HepG2 (cell line): ENCODE measurements around the gene HHEX. TPM values are rescaled to one million over a fixed set of nuclear protein-coding genes. Genes with fewer than 3 reads are reported as not detected.

Experiments used
- ATAC-seq: fragments of 200-7000 bp; cut with Tn5 transposase; 3 replicates; pipeline ENCODE4 v1.9.1; 2020; ENCODE audit warnings: mild to moderate bottlenecking, moderate library complexity
- BruUV-seq: library from RNA; stranded (reverse); fragments of 400-500 nt; replicated peaks from 2 replicates; lab custom pipeline; 2021; lab: Mats Ljungman, UMichigan
- CTCF ChIA-PET: fragments of 300-600 bp; formaldehyde crosslinking; extraction: SDS; loops from one replicate; lab custom pipeline; 2021; ENCODE audit warnings: low total read pairs, inconsistent platforms, low intra/inter-chr PET ratio; lab: Yijun Ruan, JAX
- POLR2A ChIA-PET: fragments of 350-600 bp; sonication (Branson Sonifier 250); formaldehyde crosslinking; loops from one replicate; lab custom pipeline; 2020; ENCODE audit warnings: antibody characterized with exemption, inconsistent platforms; lab: Yijun Ruan, JAX
- DNase-seq: peaks from one replicate; pipeline ENCODE4 v3.0.0-alpha.2; 2015; ENCODE audit warnings: low spot score
- FAIRE-seq: peaks from 3 replicates; lab custom pipeline; 2011; peaks lifted over from hg19 to GRCh38; lab: Jason Lieb, UNC
- H2AFZ ChIP-seq: one replicate; pipeline ENCODE4 v1.6.1; 2011; ENCODE audit warnings: low read length, inconsistent platforms
- H3K27ac ChIP-seq: fragments of 300-600 bp; 3 replicates; pipeline ENCODE4 v1.8.0; 2011; ENCODE audit warnings: mixed run types, mild to moderate bottlenecking, mixed read lengths, low read length, inconsistent platforms; ENCODE audit not compliant: insufficient read depth; ENCODE audit errors: extremely low read length
- H3K27me3 ChIP-seq, 2 experiments: fragments of 200-600 bp in 1 of 2; 2 replicates in 1 of 2; 3 replicates in 1 of 2; pipeline versions ENCODE4 v1.6.0 to v1.8.0; 2011; ENCODE audit warnings: low read length in 2 of 2, mild to moderate bottlenecking in 2 of 2, moderate library complexity in 2 of 2, inconsistent platforms in 1 of 2; ENCODE audit not compliant: insufficient read depth in 2 of 2, control insufficient read depth in 1 of 2
- H3K36me3 ChIP-seq, 2 experiments: fragments of 200-600 bp in 1 of 2; replicated peaks in 1 of 2; 2 replicates in 1 of 2; 3 replicates in 1 of 2; pipeline versions ENCODE4 v1.5.1 to v1.8.0; 2011; ENCODE audit warnings: low read length in 2 of 2, inconsistent platforms in 1 of 2; ENCODE audit not compliant: insufficient read depth in 2 of 2, control insufficient read depth in 1 of 2
- H3K4me1 ChIP-seq: 2 replicates; pipeline ENCODE4 v1.5.1; 2012; ENCODE audit warnings: low read length, inconsistent platforms; ENCODE audit not compliant: insufficient read depth
- H3K4me2 ChIP-seq: 2 replicates; pipeline ENCODE4 v1.6.0; 2011; ENCODE audit warnings: low read depth, low read length, inconsistent platforms
- H3K4me3 ChIP-seq, 3 experiments: fragments of 200-600 bp in 1 of 3; sonication (generic), shearing (Covaris generic) in 1 of 3; replicated peaks in 1 of 3; 2 replicates each; pipeline ENCODE4 v1.5.1; 2011 to 2016; ENCODE audit warnings: low read length in 3 of 3, inconsistent platforms in 2 of 3, low read depth in 2 of 3, mild to moderate bottlenecking in 2 of 3, control low read depth in 1 of 3, mixed read lengths in 1 of 3; ENCODE audit not compliant: insufficient read depth in 1 of 3
- H3K79me2 ChIP-seq: one replicate; pipeline ENCODE4 v1.6.1; 2011; ENCODE audit warnings: low read length, inconsistent platforms; ENCODE audit not compliant: insufficient read depth
- H3K9ac ChIP-seq: 2 replicates; pipeline ENCODE4 v1.6.0; 2011; ENCODE audit warnings: mild to moderate bottlenecking, low read depth, low read length, inconsistent platforms; ENCODE audit not compliant: insufficient read depth
- H3K9me3 ChIP-seq: 2 replicates; pipeline ENCODE4 v1.5.1; 2012; ENCODE audit warnings: mild to moderate bottlenecking, low read length
- H4K20me1 ChIP-seq: 2 replicates; pipeline ENCODE4 v1.6.0; 2011; ENCODE audit warnings: inconsistent platforms, mild to moderate bottlenecking, low read length, moderate library complexity; ENCODE audit not compliant: insufficient read depth
- DMTF1 ChIP-seq: sonication (generic); formaldehyde crosslinking; IDR thresholded peaks from 2 replicates; pipeline ENCODE4 v1.4.0; 2020; ENCODE audit warnings: mild to moderate bottlenecking, missing genetic modification reagents
- KAT8 ChIP-seq: IDR thresholded peaks from 2 replicates; pipeline ENCODE4 v1.6.1; 2016; ENCODE audit warnings: missing genetic modification reagents, missing compliant biosample characterization
- RFX1 ChIP-seq: fragments of 450-650 bp; IDR thresholded peaks from 2 replicates; pipeline ENCODE4 v1.6.1; 2017
- ZNF460 ChIP-seq: sonication (generic); formaldehyde crosslinking; IDR thresholded peaks from 2 replicates; pipeline ENCODE4 v1.5.1; 2020; ENCODE audit warnings: missing genetic modification reagents, mild to moderate bottlenecking, borderline replicate concordance
- ZSCAN9 ChIP-seq: IDR thresholded peaks from 2 replicates; pipeline ENCODE4 v1.6.1; 2016; ENCODE audit warnings: borderline replicate concordance
- WGBS: methylation state at CpG from one replicate; pipeline ENCODE4 v1.1.6; 2017; ENCODE audit warnings: low lambda C conversion rate; 5-methylcytosine and 5-hydroxymethylcytosine counted together
- in situ Hi-C: cut with HindIII; loops from 2 replicates; pipeline ENCODE4 v1.10.0; 2017; ENCODE audit warnings: low pct_unique_long_range_greater_than_20kb; ENCODE audit not compliant: extremely low pct_ligation_motif_present
- intact Hi-C: fragments of 100-400 bp; cut with micrococcal nuclease; formaldehyde crosslinking; loops from one replicate; pipeline ENCODE4 v1.10.0; 2022; ENCODE audit not compliant: unreplicated experiment
- polyA plus RNA-seq, 8 experiments: library from polyadenylated mRNA; depleted of rRNA in 3 of 8; stranded (reverse) in 7 of 8; unstranded in 1 of 8; fragments of >200 nt; fragmentation: Illumina TruSeq in 4 of 8; extraction: Trizol in 4 of 8; gene quantifications; 2 replicates each; pipeline versions ENCODE4 v1.2.1 to v1.2.3, GENCODE V29; 2011 to 2016; ENCODE audit warnings: low read depth in 4 of 8, missing spikeins in 1 of 8, mixed read lengths in 1 of 8; ENCODE audit not compliant: insufficient read depth in 1 of 8
- total RNA-seq, 5 experiments: library from RNA; depleted of rRNA; stranded (reverse); fragments of >200 nt; fragmentation: Illumina TruSeq; extraction: Trizol; gene quantifications; 2 replicates each; pipeline ENCODE4 v1.2.3, GENCODE V29; 2016; ENCODE audit warnings: low read depth in 1 of 5
- TF ChIP-seq, protein P1 (sequence below): sonication (generic); formaldehyde crosslinking; IDR thresholded peaks from 2 replicates; pipeline ENCODE4 v1.4.0; 2020; ENCODE audit warnings: missing genetic modification reagents, borderline replicate concordance
- TF ChIP-seq, protein P2 (sequence below), 2 experiments: sonication (generic) in 1 of 2; formaldehyde crosslinking in 1 of 2; IDR thresholded peaks; 2 replicates each; pipeline versions ENCODE4 v1.4.0 to v1.6.1; 2016 to 2020; ENCODE audit warnings: borderline replicate concordance in 1 of 2, low read depth in 1 of 2, mild to moderate bottlenecking in 1 of 2, missing genetic modification reagents in 1 of 2
- TF ChIP-seq, protein P3 (sequence below): sonication (generic); formaldehyde crosslinking; IDR thresholded peaks from 2 replicates; pipeline ENCODE4 v1.4.0; 2020; ENCODE audit warnings: mild to moderate bottlenecking, low read depth, missing genetic modification reagents

The HHEX gene
- total and polyA plus RNA-seq, 2 of the 13 experiments (the other 11 are each of a cell fraction or from before 2014, with no cell fraction given) = 44.5 to 48.7 TPM

- TF ChIP-seq, protein P1, sequence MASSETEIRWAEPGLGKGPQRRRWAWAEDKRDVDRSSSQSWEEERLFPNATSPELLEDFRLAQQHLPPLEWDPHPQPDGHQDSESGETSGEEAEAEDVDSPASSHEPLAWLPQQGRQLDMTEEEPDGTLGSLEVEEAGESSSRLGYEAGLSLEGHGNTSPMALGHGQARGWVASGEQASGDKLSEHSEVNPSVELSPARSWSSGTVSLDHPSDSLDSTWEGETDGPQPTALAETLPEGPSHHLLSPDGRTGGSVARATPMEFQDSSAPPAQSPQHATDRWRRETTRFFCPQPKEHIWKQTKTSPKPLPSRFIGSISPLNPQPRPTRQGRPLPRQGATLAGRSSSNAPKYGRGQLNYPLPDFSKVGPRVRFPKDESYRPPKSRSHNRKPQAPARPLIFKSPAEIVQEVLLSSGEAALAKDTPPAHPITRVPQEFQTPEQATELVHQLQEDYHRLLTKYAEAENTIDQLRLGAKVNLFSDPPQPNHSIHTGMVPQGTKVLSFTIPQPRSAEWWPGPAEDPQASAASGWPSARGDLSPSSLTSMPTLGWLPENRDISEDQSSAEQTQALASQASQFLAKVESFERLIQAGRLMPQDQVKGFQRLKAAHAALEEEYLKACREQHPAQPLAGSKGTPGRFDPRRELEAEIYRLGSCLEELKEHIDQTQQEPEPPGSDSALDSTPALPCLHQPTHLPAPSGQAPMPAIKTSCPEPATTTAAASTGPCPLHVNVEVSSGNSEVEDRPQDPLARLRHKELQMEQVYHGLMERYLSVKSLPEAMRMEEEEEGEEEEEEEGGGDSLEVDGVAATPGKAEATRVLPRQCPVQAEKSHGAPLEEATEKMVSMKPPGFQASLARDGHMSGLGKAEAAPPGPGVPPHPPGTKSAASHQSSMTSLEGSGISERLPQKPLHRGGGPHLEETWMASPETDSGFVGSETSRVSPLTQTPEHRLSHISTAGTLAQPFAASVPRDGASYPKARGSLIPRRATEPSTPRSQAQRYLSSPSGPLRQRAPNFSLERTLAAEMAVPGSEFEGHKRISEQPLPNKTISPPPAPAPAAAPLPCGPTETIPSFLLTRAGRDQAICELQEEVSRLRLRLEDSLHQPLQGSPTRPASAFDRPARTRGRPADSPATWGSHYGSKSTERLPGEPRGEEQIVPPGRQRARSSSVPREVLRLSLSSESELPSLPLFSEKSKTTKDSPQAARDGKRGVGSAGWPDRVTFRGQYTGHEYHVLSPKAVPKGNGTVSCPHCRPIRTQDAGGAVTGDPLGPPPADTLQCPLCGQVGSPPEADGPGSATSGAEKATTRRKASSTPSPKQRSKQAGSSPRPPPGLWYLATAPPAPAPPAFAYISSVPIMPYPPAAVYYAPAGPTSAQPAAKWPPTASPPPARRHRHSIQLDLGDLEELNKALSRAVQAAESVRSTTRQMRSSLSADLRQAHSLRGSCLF (CRISPR knock-in tag) = no peak
Observed at GRCh38 chr10:92678206-92678605, 11.5 kb upstream of the HHEX start (continued).

GRCh38 chr10:92681306-92681834 is 8.4 kb upstream of the HHEX start:
- ChIA-PET POLR2A (interaction anchor here (2.0 kb wide), 1 partner anchor 9 kb away, joined by 9 read pairs; the partner anchor contains the start of gene HHEX), CTCF (no interaction called here)
- FAIRE-seq = no peak

More at GRCh38 chr10:92681306-92681834, 8.4 kb upstream of the HHEX start:
- H3K4me2 ChIP-seq = no peak overlapping the region
- no peaks in the 10 kb centered on the region for H3K36me3 ChIP-seq
- no peaks in the 10 kb centered on the region for H3K4me1 ChIP-seq
- no peak overlapping the region for H3K27ac ChIP-seq
- 98% methylated on average over 2 of the region's 2 CpGs for WGBS
- DNase-seq = no peak
- H4K20me1 ChIP-seq = no peaks in the 10 kb centered on the region
- BruUV-seq = no TSS peak
- ATAC-seq = no peak
- in situ Hi-C loops = no loop called here
- no peaks in the 10 kb centered on the region; a peak in 1 of 5 replicates for H3K27me3 ChIP-seq
- H2AFZ ChIP-seq = no peak overlapping the region
- H3K9me3 ChIP-seq = no peaks in the 10 kb centered on the region
- H3K79me2 ChIP-seq = no peaks in the 10 kb centered on the region
- H3K9ac ChIP-seq = no peak overlapping the region
- H3K4me3 ChIP-seq = no peak overlapping the region
- intact Hi-C loops = no loop called here
- TF ChIP-seq, protein P2, sequence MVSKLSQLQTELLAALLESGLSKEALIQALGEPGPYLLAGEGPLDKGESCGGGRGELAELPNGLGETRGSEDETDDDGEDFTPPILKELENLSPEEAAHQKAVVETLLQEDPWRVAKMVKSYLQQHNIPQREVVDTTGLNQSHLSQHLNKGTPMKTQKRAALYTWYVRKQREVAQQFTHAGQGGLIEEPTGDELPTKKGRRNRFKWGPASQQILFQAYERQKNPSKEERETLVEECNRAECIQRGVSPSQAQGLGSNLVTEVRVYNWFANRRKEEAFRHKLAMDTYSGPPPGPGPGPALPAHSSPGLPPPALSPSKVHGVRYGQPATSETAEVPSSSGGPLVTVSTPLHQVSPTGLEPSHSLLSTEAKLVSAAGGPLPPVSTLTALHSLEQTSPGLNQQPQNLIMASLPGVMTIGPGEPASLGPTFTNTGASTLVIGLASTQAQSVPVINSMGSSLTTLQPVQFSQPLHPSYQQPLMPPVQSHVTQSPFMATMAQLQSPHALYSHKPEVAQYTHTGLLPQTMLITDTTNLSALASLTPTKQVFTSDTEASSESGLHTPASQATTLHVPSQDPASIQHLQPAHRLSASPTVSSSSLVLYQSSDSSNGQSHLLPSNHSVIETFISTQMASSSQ (IDR thresholded peaks at IDR 0.05; ENCODE audit: low read depth) = no peak
- TF ChIP-seq, protein P2 (CRISPR knock-in tag; IDR thresholded peaks at IDR 0.05; ENCODE audit: borderline replicate concordance) = no peak
- no peak for TF ChIP-seq ZNF460 (CRISPR knock-in tag)
- TF ChIP-seq RFX1 = no peak
- TF ChIP-seq, protein P3, sequence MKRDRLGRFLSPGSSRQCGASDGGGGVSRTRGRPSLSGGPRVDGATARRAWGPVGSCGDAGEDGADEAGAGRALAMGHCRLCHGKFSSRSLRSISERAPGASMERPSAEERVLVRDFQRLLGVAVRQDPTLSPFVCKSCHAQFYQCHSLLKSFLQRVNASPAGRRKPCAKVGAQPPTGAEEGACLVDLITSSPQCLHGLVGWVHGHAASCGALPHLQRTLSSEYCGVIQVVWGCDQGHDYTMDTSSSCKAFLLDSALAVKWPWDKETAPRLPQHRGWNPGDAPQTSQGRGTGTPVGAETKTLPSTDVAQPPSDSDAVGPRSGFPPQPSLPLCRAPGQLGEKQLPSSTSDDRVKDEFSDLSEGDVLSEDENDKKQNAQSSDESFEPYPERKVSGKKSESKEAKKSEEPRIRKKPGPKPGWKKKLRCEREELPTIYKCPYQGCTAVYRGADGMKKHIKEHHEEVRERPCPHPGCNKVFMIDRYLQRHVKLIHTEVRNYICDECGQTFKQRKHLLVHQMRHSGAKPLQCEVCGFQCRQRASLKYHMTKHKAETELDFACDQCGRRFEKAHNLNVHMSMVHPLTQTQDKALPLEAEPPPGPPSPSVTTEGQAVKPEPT = no peak
- TF ChIP-seq KAT8 = no peak
- no peak for TF ChIP-seq ZSCAN9 (CRISPR knock-in tag)
- no peak for TF ChIP-seq DMTF1 (CRISPR knock-in tag)
